GM18519 (cell line): ENCODE results near the gene PDYN.
"Not testable (repeated sequence)": the region's sequence is repeated elsewhere in the genome, so short reads cannot be mapped to it uniquely, and the experiment has no call there.

Source experiments
- ATAC-seq: cut with Tn5 transposase; IDR thresholded peaks from one replicate; pipeline ENCODE4 v1.9.1; 2021; ENCODE audit warnings: mild to moderate bottlenecking, moderate library complexity; ENCODE audit not compliant: unreplicated experiment, low FRiP score

PDYN gene

DNA sequence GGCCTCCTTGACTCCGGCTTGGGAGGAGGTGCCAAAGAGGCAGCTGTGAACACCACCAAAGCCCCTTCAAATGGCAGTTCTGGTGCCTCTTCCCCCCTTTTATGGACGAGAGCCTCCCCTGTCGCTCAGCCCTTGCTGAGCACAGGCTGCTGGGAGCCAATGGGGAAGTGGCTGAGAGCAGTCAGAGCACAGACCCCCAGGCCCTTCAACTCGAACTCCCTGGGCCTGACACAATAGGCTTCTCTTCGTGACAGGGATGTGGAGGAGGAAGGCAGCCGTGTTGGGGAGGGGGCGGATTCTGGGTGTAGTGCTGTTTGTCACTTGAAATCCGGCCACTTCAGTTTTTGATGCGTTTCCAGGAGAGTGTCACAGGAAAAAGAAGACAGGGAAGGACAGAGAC is at the start of gene PDYN:
TSS of gene PDYN (minus strand) at position 73 of the 400 bp plus-strand sequence. CDS start 10,974 bp downstream, outside the sequence.
- ATAC-seq, result no peak

DNA sequence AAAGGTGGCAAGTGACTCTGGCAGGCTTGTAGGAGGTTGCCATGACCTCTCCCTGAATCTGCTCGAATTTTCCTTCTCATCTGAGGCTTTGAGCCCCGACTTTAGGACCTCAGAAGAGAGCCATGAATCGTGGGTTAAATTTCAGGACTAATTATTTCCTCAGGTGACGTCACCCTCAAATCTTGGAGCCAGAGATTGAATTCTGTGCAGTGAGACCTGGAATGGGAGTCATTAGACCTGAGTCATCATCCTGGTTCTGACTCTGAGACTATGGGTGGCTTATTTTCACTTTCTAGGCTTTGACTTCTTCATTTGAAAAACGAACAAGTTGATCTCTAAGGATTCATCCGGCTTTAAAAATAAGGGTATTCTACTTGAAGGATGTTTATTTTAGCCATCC is 48.5 kb upstream of the PDYN start:
- ATAC-seq, result no peak

DNA sequence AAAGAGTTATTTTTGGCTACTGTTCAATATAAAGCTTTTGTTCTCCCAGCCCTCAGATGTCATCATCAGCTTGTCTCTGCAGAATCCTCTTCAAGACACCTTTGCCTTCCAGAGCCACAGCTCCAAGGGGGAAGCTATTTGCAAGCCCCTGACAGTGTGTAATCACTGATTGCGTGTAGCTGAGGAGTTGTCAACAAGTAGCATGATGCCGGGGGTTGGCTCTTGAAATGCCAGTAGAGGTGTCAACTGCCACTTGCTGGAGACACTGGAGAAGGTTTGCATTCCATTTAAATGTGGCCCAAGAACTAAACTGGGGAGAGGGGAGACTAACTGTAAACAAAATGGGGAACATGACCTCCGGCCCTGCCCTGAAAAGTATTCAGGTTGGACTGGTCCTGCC is 44.3 kb upstream of the PDYN start:
- ATAC-seq, result no peak

DNA sequence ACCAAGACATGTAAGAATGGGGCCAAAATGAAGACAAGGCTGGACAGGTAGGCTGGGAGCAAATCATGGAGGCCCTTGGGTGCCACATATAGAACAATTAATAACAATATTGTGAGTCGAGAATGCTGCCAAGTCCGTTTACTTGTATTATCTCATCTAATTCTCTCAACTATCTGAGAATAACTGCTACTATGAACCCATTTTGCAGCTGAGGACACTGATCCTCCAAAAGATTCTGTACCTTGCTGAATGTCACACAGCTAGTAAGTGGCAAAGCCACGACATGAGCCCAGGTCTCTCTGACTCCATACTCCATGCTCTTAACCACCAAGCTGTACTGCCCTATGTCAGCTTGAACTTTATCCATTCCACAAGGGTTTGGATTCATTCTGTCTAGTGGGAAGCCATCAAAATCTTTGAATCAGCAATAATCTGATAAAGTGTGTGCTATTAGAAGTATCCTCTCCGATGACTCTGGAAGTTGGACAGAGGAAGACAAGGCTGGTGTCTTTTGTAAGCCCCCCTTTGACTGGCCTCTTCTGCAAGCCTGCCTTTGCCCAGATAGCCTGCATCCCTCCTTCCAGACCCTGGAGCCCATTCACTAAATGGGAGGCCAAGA is 43.5 kb upstream of the PDYN start:
- ATAC-seq, result no peak

DNA sequence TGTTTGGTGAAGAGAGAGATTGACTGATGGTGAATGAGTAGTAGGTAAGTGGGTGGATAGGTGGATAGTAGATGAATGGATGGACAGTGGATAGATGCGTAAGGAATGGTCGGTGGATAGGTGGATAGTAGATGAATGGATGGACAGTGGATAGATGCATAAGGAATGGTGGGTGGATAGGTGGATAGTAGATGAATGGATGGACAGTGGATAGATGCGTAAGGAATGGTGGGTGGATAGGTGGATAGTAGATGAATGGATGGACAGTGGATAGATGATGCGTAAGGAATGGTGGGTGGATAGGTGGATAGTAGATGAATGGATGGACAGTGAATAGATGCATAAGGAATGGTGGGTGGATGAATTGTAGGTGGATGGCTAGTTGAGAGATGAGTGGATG is 42.5 kb upstream of the PDYN start:
- not testable (repeated sequence) for ATAC-seq

DNA sequence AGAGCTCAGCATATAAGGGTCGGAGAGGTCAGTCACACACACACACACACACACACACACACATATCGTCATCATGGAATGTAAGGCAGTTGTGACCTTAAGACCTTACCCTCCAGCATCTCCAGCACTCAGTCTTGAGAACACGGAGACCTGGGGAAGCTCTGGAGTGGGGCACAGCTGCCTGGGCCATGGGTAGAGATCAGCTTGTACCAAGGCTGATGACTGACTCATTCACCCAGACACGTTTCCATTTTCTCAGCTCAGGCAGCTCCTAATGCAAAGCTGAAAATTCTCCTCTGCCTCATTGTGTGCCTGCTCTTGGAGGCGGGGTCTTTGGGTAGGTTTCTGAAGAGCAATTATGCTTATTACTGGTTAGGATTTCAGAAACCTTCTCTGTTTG is 38.3 kb upstream of the PDYN start:
- ATAC-seq, result no peak

DNA sequence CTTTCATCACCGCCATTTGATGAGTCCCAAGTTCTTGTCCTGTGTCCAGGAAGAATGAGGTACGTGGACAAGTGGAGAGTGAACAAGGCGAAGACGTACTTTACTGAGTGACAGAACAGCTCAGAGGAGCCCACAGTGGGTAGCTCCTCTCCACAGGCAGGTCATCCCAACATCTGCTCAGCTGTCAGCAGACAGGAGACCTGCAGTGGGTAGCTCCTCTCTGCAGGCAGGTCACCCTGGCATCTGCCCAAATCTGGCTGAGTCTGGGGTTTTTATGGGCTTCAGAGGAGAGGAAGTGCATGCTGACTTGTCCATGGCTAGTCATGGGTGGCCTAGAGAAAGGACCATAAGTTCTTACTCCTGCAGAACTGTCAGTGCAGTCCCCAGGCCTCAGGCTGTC is 32.7 kb upstream of the PDYN start:
- no peak for ATAC-seq

DNA sequence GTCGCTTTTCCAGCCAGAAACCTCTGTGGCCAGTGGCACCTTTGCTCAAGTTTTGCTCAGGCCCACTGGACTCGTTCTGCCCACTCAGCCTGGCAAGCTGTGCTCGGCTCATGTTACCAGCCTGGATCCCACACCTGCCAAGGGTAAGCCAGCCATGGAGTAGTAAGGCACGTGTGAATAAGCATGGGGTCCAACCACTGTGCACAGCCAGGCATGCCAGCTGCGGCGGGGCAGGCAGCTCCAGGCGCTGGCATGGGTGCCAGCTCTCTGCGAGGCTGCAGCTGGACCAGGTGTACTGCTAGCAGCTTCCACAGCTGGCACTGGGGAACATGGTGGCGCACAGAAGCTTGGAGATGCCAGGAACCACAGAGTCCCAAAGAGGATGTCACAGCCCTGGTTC is 32.1 kb upstream of the PDYN start:
- ATAC-seq, result no peak

DNA sequence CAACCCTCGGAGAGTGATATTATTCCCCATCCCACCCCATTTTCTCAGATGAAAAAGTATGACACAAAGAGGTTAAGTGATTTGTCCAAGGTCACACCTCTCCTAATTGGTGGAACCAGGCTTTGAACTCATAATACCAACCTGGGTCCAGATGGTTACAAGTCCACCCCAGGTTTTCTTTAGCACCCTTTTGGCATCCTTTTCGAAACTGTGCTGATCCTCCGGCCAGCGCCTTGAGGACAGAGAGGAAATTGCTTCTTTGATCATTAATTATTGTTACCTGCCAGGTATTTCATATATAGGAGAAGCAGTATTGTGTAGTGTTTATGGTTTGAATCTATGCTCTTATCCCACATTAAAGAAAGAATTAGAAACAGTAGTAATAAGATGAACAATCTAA is 29.3 kb upstream of the PDYN start:
- ATAC-seq, result no peak

DNA sequence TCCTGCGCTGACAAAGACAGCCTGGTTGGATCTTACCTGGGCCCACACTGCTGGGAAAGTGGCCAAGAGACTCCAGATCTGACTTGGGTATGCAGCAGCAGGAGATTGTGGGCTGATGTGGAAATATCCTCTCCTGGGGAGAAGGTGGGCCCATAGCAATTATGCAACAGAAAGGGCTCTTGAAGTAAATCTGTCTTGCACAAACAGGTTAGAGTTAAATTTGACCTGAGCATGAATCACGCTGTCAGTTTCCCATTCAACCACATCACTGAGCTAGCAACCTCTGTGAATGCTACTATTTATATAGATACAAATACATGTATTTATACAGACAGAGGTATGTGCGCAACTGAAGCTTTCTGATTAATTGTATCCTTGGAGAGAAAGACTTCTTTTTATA is 28.3 kb upstream of the PDYN start:
- no peak for ATAC-seq

DNA sequence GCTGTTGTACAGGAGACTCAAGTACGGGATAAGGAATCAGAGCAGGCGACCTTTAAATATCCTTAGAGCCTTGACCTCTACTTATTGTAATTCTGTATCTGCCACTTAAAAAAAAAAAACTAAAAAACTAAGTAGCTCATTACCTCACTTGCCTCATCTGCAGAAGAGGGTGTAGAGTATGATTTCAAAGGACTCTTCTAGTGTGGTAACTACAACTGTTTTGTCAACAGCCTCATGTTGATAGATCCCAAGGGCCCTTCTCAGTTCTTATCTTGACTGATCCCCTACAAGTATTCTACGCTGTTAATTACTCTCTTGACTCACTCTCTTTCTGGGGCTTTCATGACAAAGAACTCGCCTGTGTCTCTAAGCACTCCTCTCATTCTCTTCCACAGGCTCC is 16.7 kb upstream of the PDYN start:
- ATAC-seq, result no peak

DNA sequence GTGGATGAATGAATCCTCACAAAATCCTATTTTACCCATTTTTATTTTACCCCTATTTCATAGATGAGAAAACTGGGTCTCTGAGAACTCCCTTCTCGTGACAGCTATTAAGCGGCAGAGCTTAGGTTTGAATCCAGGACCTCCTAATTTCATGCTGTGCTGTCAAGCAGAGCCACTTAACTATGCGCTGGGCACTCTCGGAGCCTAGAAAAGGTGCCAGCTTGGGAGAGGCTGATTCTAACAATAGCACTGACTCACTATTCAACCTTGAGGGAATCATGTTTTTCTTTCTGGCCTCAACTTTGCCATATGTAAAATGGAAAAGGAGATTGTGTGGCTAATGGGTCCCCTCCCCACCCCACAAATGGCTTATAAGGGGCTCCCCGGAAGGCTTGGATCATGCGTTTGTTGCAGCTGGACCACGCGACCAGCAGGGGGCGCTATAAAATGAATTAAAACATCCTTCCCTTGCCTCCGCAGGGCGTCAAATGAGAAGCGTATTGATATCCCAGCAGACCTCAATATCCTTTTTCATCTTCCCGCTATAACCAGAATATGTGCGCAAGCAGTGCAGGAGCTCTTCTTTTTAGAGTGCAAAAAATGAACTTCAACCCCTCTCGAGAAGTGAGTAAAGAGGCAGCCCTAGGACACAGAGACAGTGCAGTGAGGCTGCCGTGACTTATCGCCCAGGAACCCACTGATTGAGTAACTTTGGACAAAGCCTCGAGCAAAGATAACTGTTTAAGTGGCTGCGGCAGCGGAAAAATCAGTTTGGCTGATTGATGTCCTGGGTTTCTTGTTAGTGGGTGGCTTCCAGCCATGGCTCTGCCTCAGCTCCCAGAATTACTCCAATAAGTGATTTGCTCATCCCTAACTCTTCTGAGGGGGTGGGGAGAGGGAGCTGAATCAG is 12.8 kb upstream of the PDYN start:
- no peak for ATAC-seq

DNA sequence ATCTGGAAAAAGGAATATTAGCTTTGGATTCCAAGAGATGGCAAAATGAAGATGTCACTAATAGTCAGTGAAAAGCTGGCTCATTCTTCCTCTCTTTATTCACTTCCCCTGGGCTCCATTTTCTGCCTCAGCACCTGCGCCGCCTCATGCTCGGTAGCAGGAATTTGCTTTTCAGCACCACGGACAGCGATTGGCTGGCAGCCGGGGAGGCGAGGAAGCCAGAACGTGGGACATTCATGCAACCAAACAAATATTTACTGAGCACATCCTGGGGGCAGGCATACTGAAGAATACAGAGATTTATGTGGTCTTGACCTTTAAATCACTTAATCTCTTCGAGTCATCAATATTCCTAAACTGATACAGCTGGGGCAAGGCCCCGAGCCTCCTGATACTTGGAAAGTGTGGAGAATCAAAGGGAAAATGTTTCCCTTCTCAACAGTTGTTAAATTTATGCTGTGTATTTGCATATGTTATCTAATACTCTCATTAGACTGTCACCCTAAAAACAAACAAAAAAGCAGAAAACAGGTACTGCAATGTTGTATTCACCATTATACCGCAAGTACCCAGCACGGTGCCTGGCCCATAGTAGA is 12.1 kb upstream of the PDYN start:
- no peak for ATAC-seq

DNA sequence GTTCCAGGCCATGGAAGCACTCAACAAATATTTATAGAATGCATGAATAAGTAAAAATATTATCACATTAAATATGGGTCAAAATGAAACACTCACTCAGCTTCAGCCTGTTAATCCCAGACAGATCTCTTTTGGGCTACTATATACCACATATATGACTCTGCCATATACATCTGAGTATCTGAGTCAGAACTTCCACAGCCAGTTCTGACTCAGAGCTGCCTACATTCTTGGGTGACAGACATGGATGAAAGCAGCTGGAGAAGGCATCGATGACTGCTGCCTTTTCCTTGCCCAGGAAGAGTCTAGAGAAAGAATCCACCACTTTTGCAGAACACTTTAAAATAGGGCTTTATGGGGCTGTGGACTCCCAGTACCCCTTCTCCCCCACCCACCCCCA is 11.5 kb upstream of the PDYN start:
- no peak for ATAC-seq

DNA sequence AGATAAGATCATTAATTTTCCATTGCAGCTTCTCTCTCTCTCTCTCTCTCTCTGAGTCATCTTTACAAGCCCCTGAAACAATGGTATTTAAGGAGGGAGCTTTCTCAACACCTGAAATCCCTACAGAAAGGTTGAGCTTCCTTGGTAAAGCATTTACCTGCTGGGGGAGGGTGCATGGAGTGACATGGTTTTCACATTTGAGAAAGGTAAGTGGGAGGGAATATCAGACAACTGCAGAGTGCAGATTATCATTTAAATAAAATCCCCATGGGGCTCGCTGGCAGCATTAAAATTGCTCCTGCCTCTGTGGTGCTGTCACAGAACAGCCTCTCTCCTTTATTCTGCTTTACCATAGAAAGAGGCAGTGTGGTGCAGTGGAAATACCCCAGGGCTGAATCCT is 10.3 kb upstream of the PDYN start:
- ATAC-seq, result no peak

DNA sequence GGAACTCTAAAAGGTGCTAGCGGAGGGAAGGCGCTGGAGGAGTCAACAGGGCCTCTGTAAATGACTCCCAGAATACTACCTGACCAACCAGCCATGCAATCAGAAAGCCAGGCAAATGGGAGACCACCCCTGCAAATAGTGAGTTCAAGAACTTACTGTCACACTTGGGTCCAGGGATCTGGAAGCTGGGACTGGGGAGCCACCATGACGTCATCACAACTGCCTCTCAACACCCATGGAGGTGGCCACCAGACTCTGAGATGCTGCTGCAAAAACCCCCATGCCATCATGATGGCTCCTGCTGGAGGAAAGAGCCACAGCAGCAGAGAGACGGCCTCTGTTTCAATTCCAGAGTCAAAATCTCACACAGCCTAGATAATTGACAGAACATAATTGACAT is 8.5 kb upstream of the PDYN start:
- ATAC-seq, result no peak

DNA sequence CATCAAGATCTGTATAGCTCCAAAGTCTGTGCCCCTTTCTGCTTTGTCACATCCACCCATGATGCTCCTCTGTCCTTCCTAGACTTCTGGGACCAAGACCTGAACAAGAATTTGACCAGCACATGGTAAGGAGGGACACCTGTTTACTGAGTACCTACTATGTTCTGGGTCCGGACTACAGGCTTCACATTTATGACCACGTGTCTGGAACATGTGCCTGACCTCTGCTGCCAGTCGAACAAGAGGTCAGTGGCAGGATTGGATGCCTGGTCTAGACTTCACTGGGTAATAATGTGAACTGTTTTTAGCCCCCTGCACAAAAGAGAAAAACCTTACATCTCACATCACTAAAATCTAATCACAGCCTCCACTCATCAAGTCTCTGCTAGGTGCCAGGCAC is 7.3 kb upstream of the PDYN start:
- ATAC-seq, result no peak

DNA sequence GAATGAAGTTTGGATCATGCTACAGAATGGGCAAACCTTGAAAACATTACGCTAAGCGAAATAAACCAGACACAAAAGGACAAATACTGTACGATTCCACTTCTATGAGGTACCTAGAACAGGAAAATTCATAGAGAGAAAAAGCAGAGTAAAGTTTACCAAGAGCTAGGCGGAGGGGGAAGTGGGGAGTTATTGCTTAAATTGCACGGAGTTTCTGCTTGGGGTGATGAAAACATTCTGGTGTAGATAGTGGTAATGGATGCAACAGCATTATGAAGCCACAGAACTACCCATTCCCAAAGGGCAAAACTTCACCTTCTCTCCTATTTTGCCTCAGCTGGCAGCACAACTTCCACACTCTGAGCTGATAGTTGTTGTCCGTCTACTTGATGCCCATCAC is 6.4 kb upstream of the PDYN start:
- ATAC-seq, result no peak

DNA sequence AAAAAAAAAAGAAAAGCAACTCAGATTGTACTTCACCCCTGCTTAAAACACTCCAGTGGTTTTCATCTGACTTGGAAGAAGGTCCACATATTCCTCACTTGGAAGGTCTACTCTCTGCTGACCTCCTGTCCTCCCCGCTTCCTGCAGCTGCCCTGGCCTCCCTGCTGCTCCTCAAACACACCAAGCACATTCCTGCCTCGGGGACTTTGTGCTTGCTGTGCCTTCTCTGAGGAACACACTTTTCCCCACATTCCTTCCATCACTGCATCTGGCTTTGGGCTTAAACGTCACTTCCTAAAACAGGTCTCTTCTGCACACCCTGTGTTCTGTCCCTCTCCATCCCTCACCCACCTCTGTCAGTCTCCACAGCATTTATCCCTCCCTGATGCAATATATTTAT is 4.9 kb upstream of the PDYN start:
- no peak for ATAC-seq

DNA sequence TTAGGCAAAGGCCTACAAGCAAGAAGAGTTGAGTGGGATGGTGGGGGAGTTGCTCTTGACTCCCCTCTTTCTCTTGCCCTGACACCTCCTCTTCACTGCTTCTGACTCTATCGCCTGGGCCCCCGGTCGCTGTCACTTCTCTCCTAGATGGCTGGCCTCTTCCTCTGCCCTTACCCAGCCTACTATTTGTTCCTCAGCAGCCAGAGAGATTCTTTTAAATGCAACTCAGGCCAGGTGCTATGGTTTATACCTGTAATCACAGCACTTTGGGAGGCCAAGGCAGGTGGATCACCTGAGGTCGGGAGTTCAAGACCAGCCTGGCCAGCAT is 4.3 kb upstream of the PDYN start:
- ATAC-seq, result no peak

DNA sequence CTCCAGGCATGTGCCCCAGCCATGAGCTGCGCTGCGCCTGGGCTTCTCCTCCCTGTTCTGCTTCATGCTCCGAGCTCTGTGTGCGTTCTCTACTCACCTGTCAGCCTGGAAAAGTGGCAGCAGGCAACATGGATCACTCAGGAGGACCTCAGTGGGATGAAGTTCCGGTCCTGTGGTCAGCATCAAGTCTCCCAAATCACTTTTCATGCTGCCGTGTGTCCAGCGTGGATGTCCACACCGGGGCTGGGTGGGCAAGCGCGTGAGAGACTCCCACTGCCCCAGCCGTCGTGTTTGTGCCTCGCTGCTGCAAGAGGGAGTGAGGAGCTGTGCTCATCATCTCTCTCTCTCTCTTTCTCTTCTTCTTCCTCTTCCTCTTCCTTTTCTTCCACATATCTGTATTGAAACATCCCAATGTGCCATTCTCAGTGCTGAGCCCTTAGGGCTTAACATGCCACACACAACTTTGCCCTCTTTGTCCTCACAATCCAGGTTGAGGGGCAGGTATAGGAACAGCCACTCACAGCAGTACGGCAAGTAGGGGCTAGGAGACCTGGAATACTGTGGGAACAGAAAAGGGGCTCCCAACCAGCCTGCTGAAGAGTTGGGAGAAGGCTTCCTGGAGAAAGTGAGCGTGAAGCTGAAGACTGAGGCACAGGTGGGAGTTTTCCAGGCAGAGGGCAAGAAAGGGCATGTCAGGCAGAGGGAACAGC is 3.8 kb upstream of the PDYN start:
- no peak for ATAC-seq
